Neural cell (in vitro differentiated cells): ENCODE results near the gene ATP8B4. TPM values are rescaled to one million over a fixed set of nuclear protein-coding genes. Genes with fewer than 3 reads are reported as not detected.

Source experiments
- H2AFZ ChIP-seq: fragments of 200-600, 300-800 bp; sonication (generic), shearing (Covaris generic); 2 replicates; pipeline ENCODE4 v1.6.0; 2014; ENCODE audit warnings: low read depth, mild to moderate bottlenecking, antibody characterized with exemption, low read length, moderate library complexity
- H3F3A ChIP-seq: fragments of 200-600 bp; shearing (Covaris generic); 2 replicates; pipeline ENCODE4 v1.6.1; 2016; ENCODE audit warnings: mild to moderate bottlenecking, moderate library complexity, mixed read lengths, antibody characterized with exemption, low read length; ENCODE audit not compliant: insufficient read depth, poor library complexity, severe bottlenecking
- H3K27ac ChIP-seq: fragments of 200-600, 300-800 bp; sonication (generic), shearing (Covaris generic); 2 replicates; pipeline ENCODE4 v1.5.1; 2014; ENCODE audit warnings: mild to moderate bottlenecking, low read length, moderate library complexity
- H3K27me3 ChIP-seq: fragments of 300-800, 200-600 bp; sonication (generic), shearing (Covaris generic); 2 replicates; pipeline ENCODE4 v1.6.0; 2014; ENCODE audit warnings: mild to moderate bottlenecking, low read depth, low read length, moderate library complexity; ENCODE audit not compliant: insufficient read depth
- H3K36me3 ChIP-seq: fragments of 300-800, 200-600 bp; sonication (generic), shearing (Covaris generic); 2 replicates; pipeline ENCODE4 v1.5.1; 2014; ENCODE audit warnings: mild to moderate bottlenecking, antibody characterized with exemption, low read length, moderate library complexity; ENCODE audit not compliant: insufficient read depth
- H3K4me2 ChIP-seq: fragments of 300-800, 200-600 bp; sonication (generic), shearing (Covaris generic); 2 replicates; pipeline ENCODE4 v1.6.0; 2014; ENCODE audit warnings: mild to moderate bottlenecking, low read length
- H3K4me3 ChIP-seq: fragments of 300-800, 200-600 bp; sonication (generic), shearing (Covaris generic); 2 replicates; pipeline ENCODE4 v1.5.1; 2014; ENCODE audit warnings: mild to moderate bottlenecking, low read length, moderate library complexity
- H3K79me2 ChIP-seq: fragments of 200-600 bp; shearing (Covaris generic); replicated peaks from 2 replicates; pipeline ENCODE4 v1.6.0; 2014; ENCODE audit warnings: mild to moderate bottlenecking, low read length, moderate library complexity; ENCODE audit not compliant: insufficient read depth
- H3K9ac ChIP-seq: fragments of 300-800, 200-600 bp; sonication (generic), shearing (Covaris generic); 2 replicates; pipeline ENCODE4 v1.6.1; 2016; ENCODE audit warnings: mild to moderate bottlenecking, low read length, mixed read lengths
- H3K9me2 ChIP-seq: fragments of 200-600 bp; shearing (Covaris generic); 2 replicates; pipeline ENCODE4 v1.6.1; 2016; ENCODE audit warnings: mild to moderate bottlenecking, low read length, mixed read lengths; ENCODE audit not compliant: insufficient read depth
- H3K9me3 ChIP-seq: fragments of 200-600, 300-800 bp; sonication (generic), shearing (Covaris generic); 2 replicates; pipeline ENCODE4 v1.6.1; 2016; ENCODE audit warnings: mild to moderate bottlenecking, mixed run types, low read length, moderate library complexity, mixed read lengths
- H4K20me1 ChIP-seq: fragments of 200-600 bp; shearing (Covaris generic); 2 replicates; pipeline ENCODE4 v1.6.1; 2016; ENCODE audit warnings: mild to moderate bottlenecking, mixed run types; ENCODE audit not compliant: insufficient read depth
- CTCF ChIP-seq: fragments of 450-650 bp; IDR thresholded peaks from 2 replicates; pipeline ENCODE4 v1.5.1; 2014; ENCODE audit warnings: antibody characterized with exemption, mild to moderate bottlenecking, moderate library complexity; ENCODE audit not compliant: poor library complexity, severe bottlenecking
- EZH2 ChIP-seq: fragments of 200-600, 300-800 bp; shearing (Covaris generic), sonication (generic); IDR thresholded peaks from 2 replicates; pipeline ENCODE4 v1.6.1; 2014; ENCODE audit warnings: antibody characterized with exemption, low read length, borderline replicate concordance, mild to moderate bottlenecking; ENCODE audit not compliant: insufficient read depth, poor library complexity, severe bottlenecking
- MXI1 ChIP-seq: fragments of 450-650 bp; conservative IDR thresholded peaks from 2 replicates; pipeline ENCODE4 v1.6.1; 2014; ENCODE audit warnings: antibody characterized with exemption, mild to moderate bottlenecking; ENCODE audit not compliant: poor library complexity, severe bottlenecking
- REST ChIP-seq: IDR thresholded peaks from 2 replicates; pipeline ENCODE4 v1.6.1; 2012; ENCODE audit warnings: borderline replicate concordance
- SMC3 ChIP-seq: fragments of 450-650 bp; conservative IDR thresholded peaks from 2 replicates; pipeline ENCODE4 v1.6.1; 2014; ENCODE audit warnings: antibody characterized with exemption, mild to moderate bottlenecking, moderate library complexity; ENCODE audit not compliant: poor library complexity
- TAF1 ChIP-seq: IDR thresholded peaks from 2 replicates; pipeline ENCODE4 v1.6.1; 2012; ENCODE audit warnings: low read depth
- polyA plus RNA-seq: library from polyadenylated mRNA; depleted of rRNA; stranded (reverse); fragments of >200 nt; gene quantifications from 2 replicates; pipeline ENCODE4 v1.2.3, GENCODE V29; 2014

The ATP8B4 gene
- polyA plus RNA-seq, 1 donor from 2014 or later = 2.9 TPM

GRCh38 chr15:49978121-49978520 lies 140.9 kb downstream of the ATP8B4 start:
- no peak overlapping the region for H3K9ac ChIP-seq
- H3K27me3 ChIP-seq = no peaks in the 10 kb centered on the region
- no peak for TF ChIP-seq TAF1
- TF ChIP-seq EZH2 = no peak
- no peak for TF ChIP-seq SMC3
- TF ChIP-seq CTCF = no peak
- TF ChIP-seq MXI1 = no peak
- no peak overlapping the region for H3K27ac ChIP-seq
- no peaks in the 10 kb centered on the region for H3K9me3 ChIP-seq
- H3K79me2 ChIP-seq = no peaks in the 10 kb centered on the region
- H2AFZ ChIP-seq = no peak overlapping the region
- no peak overlapping the region for H3K4me3 ChIP-seq
- H3K4me2 ChIP-seq = no peak overlapping the region
- no peaks in the 10 kb centered on the region for H4K20me1 ChIP-seq
- no peaks in the 10 kb centered on the region for H3K36me3 ChIP-seq
- H3F3A ChIP-seq = no peaks in the 10 kb centered on the region
- H3K9me2 ChIP-seq = no peaks in the 10 kb centered on the region

GRCh38 chr15:49977306-49977705 lies 141.7 kb downstream of the ATP8B4 start:
- H3K36me3 ChIP-seq = no peaks in the 10 kb centered on the region

More at GRCh38 chr15:49977306-49977705, 141.7 kb downstream of the ATP8B4 start:
- no peak overlapping the region for H3K9ac ChIP-seq
- H4K20me1 ChIP-seq = no peaks in the 10 kb centered on the region
- no peak overlapping the region for H2AFZ ChIP-seq
- no peak overlapping the region for H3K4me2 ChIP-seq
- H3K27ac ChIP-seq = no peak overlapping the region
- H3K79me2 ChIP-seq = no peaks in the 10 kb centered on the region
- H3K27me3 ChIP-seq = no peaks in the 10 kb centered on the region
- H3K9me2 ChIP-seq = no peaks in the 10 kb centered on the region
- no peak for TF ChIP-seq CTCF
- TF ChIP-seq MXI1 = no peak
- no peak for TF ChIP-seq TAF1
- no peak for TF ChIP-seq REST
- TF ChIP-seq EZH2 = no peak
- TF ChIP-seq SMC3 = no peak
- H3F3A ChIP-seq = no peaks in the 10 kb centered on the region
- no peaks in the 10 kb centered on the region for H3K9me3 ChIP-seq
- H3K4me3 ChIP-seq = no peak overlapping the region
